Esophagus squamous epithelium (tissue), 4 donors: ENCODE results near the gene GJA9.

Experiments
- CTCF ChIP-seq, 6 experiments: fragments of 450-650 bp in 4 of 6; fragments of 200-600 bp in 2 of 6; sonication (generic) in 2 of 6; IDR thresholded peaks; one replicate each; pipeline ENCODE4 v1.5.1; 2016 to 2019; ENCODE audit warnings: antibody characterized with exemption in 6 of 6, mild to moderate bottlenecking in 4 of 6, moderate library complexity in 4 of 6
- POLR2A ChIP-seq, 4 donors: fragments of 450-650 bp; IDR thresholded peaks; one replicate each; pipeline ENCODE4 v1.6.1; 2017; ENCODE audit warnings: antibody characterized with exemption in 4 of 4, mild to moderate bottlenecking in 4 of 4, moderate library complexity in 3 of 4

DNA sequence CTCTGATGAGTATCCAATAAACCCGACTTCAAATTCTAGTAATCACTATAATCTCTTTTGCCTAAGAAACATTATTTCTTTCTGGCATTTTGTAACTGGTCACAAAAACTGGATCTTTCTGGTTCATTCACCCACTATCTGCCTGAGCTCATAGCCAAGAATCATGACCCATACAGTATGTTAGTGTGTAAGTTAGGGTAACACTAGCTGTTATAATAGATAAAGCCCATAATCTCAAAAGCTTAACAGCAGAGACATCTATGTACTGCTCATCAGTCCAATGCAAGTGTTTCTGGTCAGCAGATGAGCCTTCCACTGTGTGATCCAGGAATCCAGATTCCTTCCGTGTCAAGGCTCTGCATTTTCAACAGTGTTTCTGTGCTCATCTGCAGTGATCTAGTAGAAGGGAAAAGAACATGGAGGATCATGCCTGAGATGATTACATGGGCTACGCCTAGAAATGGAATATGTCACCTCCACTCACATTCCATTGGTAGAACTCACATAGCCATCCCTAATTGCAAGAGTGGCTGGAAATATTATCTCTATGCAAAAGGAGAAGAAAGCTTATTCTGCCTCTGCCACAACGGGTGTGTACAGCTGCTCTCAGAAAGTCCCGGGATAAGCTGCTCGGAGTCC is 49.5 kb downstream of the GJA9 start:
- TF ChIP-seq CTCF (IDR thresholded peaks at IDR 0.05) = no peak
- TF ChIP-seq POLR2A (IDR thresholded peaks at IDR 0.05) = no peak
